RWPE2 (cell line): ENCODE results near the gene C1orf198.

Experiments used
- ATAC-seq: fragments of 200-7000 bp; cut with Tn5 transposase; 3 replicates; pipeline ENCODE4 v1.9.1; 2021; ENCODE audit warnings: low read depth
- DNase-seq: peaks from one replicate; pipeline ENCODE4 v3.0.0-alpha.2; 2020; ENCODE audit warnings: low spot score
- H3K27ac ChIP-seq: fragments of 450-650 bp; 2 replicates; pipeline ENCODE4 v1.5.1; 2017; ENCODE audit warnings: mild to moderate bottlenecking; ENCODE audit not compliant: poor library complexity, severe bottlenecking
- H3K27me3 ChIP-seq: fragments of 250-450 bp; sonication (Bioruptor Pico); 2 replicates; pipeline ENCODE4 v1.5.1; 2021; ENCODE audit warnings: mild to moderate bottlenecking, moderate library complexity; ENCODE audit not compliant: insufficient read depth, poor library complexity, severe bottlenecking
- H3K36me3 ChIP-seq: fragments of 250-450 bp; sonication (Bioruptor Pico); 2 replicates; pipeline ENCODE4 v1.5.1; 2020; ENCODE audit warnings: low read depth, mild to moderate bottlenecking, moderate library complexity
- H3K4me1 ChIP-seq: fragments of 250-450 bp; sonication (Bioruptor Pico); 2 replicates; pipeline ENCODE4 v1.5.1; 2021; ENCODE audit warnings: mild to moderate bottlenecking, moderate library complexity; ENCODE audit not compliant: insufficient read depth, poor library complexity, severe bottlenecking
- H3K4me3 ChIP-seq: fragments of 250-450 bp; sonication (Bioruptor Pico); 2 replicates; pipeline ENCODE4 v1.5.1; 2021; ENCODE audit warnings: mild to moderate bottlenecking, moderate library complexity; ENCODE audit not compliant: severe bottlenecking
- H3K9me3 ChIP-seq: fragments of 250-450 bp; sonication (Bioruptor Pico); 2 replicates; pipeline ENCODE4 v1.5.1; 2021; ENCODE audit warnings: mild to moderate bottlenecking, moderate library complexity; ENCODE audit not compliant: severe bottlenecking
- TF ChIP-seq, protein P1 (sequence below): fragments of 450-650 bp; IDR thresholded peaks from one replicate; pipeline ENCODE4 v1.5.1; 2017; ENCODE audit warnings: mild to moderate bottlenecking, moderate library complexity; ENCODE audit not compliant: poor library complexity, severe bottlenecking

Gene C1orf198

DNA sequence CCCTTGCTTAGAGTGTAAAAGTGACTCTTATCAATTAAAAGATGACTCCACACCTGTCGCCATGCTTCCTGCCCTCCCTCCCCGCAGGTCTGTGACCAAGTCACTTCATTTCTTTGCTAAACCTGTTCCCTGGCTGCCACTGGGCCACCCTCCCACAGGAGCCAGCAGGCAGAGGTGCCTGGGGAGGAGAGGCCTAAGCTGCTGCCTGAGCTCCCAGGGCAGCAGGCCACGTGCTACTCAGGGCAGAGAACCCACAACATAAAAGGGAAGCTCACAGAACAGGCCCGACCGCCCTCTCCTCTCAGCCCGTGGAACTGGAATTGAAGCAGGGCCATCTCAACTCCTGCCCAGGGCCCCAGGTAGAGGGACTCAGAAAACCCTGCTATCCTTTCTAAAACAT lies 4.9 kb downstream of the C1orf198 start:
- no peak for ATAC-seq
- Histone ChIP-seq H3K9me3 (no peaks in the 10 kb centered on the region), H3K27ac (no peak overlapping the region), H3K36me3 (no peaks in the 10 kb centered on the region), H3K27me3 (no peaks in the 10 kb centered on the region), H3K4me3 (no peak overlapping the region), H3K4me1 (peaks cover 8% of the 10 kb centered on the region)
- DNase-seq: no peak
- TF ChIP-seq, protein P1, sequence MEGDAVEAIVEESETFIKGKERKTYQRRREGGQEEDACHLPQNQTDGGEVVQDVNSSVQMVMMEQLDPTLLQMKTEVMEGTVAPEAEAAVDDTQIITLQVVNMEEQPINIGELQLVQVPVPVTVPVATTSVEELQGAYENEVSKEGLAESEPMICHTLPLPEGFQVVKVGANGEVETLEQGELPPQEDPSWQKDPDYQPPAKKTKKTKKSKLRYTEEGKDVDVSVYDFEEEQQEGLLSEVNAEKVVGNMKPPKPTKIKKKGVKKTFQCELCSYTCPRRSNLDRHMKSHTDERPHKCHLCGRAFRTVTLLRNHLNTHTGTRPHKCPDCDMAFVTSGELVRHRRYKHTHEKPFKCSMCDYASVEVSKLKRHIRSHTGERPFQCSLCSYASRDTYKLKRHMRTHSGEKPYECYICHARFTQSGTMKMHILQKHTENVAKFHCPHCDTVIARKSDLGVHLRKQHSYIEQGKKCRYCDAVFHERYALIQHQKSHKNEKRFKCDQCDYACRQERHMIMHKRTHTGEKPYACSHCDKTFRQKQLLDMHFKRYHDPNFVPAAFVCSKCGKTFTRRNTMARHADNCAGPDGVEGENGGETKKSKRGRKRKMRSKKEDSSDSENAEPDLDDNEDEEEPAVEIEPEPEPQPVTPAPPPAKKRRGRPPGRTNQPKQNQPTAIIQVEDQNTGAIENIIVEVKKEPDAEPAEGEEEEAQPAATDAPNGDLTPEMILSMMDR: no peak

DNA sequence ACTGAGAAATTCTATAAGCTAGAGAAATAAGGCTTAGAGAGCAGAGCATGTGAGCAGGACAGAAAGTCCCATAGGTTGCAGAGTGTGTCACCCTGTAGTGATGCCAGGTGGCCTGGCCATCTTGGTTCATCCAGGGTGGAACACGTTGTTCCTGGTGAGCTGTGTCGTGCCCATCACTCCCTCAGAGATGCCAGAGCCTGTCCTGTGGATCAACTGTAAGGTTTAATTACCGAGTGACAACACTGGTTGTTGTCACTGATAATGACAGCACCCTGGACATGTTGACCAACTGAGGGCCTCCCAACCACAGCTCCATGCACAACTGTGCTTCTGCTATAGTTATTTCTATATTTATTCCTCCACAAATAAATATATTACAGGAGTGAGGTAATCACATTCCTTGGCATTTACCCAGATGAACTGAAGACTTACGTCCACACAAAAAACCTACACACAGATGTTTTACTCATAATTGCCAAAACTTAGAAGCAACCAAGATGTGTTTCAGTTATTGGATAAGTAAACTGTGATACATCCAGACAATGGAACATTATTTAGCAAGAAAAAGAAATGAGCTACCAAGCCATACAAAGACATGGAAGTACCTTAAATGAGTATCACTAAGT lies 6.2 kb downstream of the C1orf198 start:
- Histone ChIP-seq H3K36me3 (no peaks in the 10 kb centered on the region), H3K4me3 (no peak overlapping the region), H3K4me1 (peaks cover 3% of the 10 kb centered on the region), H3K27me3 (no peaks in the 10 kb centered on the region), H3K9me3 (no peaks in the 10 kb centered on the region), H3K27ac (no peak overlapping the region)
- ATAC-seq: no peak
- TF ChIP-seq, protein P1: no peak
- DNase-seq: no peak

DNA sequence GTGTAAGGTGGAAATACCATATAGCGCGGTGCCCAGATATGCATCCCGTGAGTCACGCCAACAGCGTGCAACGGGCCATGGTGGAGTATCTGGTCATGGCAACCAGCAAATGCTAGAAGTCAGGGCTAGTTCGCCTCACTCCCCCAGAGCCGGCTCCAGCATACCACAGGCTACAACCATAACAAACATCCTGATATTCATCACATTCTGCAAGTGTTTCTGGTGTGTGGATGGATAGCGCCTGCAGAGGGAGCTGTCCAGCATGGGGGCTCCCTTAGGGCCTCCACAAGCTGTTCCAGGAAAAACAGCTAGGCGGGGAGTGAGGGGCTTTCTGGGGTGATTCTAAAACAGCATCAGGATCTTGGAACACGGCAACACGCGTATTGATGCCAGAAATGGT lies 6.8 kb downstream of the C1orf198 start:
- H3K36me3 ChIP-seq: no peaks in the 10 kb centered on the region
- DNase-seq (no peak), ATAC-seq (no peak)
- H3K27ac ChIP-seq: no peak overlapping the region
- H3K4me3 ChIP-seq: no peak overlapping the region
- TF ChIP-seq, protein P1: no peak
- H3K27me3 ChIP-seq: no peaks in the 10 kb centered on the region
- no peaks in the 10 kb centered on the region for H3K4me1 ChIP-seq
- no peaks in the 10 kb centered on the region for H3K9me3 ChIP-seq

DNA sequence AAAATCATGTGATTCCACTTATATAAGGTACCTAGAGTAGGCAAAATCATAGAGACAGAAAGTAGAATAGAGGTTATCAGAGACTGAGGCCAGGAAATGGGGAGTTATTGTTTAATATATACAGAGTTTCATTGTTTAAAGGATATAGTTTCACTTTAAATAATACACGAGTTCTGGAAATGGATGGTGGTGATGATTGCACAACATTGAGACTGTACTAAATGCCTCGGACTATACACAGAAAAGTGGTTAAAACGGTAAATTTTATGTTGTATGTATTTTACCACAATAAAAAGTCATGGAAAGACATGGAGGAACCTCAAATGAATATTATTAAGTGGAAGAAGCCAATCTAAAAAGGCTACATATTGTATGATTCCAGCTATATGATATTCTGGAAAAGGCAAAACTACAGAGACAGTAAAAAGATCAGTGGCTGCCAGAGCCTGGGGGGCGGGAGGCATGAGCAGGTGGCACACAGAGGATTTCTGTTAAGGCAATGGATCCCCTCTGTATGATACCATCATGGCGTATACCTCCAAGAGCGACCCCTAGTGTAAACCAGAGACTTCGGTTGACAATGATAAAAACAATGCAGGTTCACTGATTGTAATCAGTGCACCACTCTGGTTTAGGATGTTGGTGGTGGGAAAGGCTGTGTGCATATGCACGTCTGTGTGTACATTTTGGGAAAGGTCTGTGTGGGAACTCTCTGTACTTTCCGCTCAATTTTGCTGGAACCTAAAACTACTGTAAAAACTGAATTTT lies 7.5 kb downstream of the C1orf198 start:
- Histone ChIP-seq H3K4me3 (no peak overlapping the region), H3K9me3 (no peaks in the 10 kb centered on the region), H3K4me1 (no peaks in the 10 kb centered on the region), H3K27ac (no peak overlapping the region), H3K36me3 (no peaks in the 10 kb centered on the region), H3K27me3 (no peaks in the 10 kb centered on the region)
- no peak for DNase-seq
- TF ChIP-seq, protein P1: no peak
- ATAC-seq: no peak
